IMR-90 (cell line): ENCODE data around the gene C10orf71. TPM values are rescaled to one million over a fixed set of nuclear protein-coding genes. Genes with fewer than 3 reads are reported as not detected.

Source experiments
- ATAC-seq: fragments of 200-7000 bp; cut with Tn5 transposase; 2 replicates; pipeline ENCODE4 v1.9.1; 2020; ENCODE audit warnings: low read depth, mild to moderate bottlenecking, moderate library complexity
- BruUV-seq: library from RNA; stranded (reverse); fragments of 400-500 nt; replicated peaks from 2 replicates; lab custom pipeline; 2021; lab: Mats Ljungman, UMichigan
- CTCF ChIA-PET: fragments of 300-600 bp; formaldehyde crosslinking; extraction: SDS; loops from one replicate; lab custom pipeline; 2021; ENCODE audit warnings: antibody characterized with exemption; lab: Yijun Ruan, JAX
- POLR2A ChIA-PET: fragments of 300-600 bp; sonication (Branson Sonifier 250); formaldehyde crosslinking; loops from one replicate; lab custom pipeline; 2022; ENCODE audit warnings: antibody characterized with exemption; ENCODE audit not compliant: unreplicated experiment; lab: Charles Lee
- DNase-seq: peaks from one replicate; pipeline ENCODE4 v3.0.0; 2013
- H2AFZ ChIP-seq: replicated peaks from 2 replicates; pipeline ENCODE3; 2013; ENCODE audit warnings: low read length, mild to moderate bottlenecking; ENCODE audit not compliant: poor library complexity
- H2AK5ac ChIP-seq: 2 replicates; pipeline ENCODE4 v1.6.1; 2013; ENCODE audit warnings: low read depth, low read length, inconsistent platforms
- H2AK9ac ChIP-seq: replicated peaks from 2 replicates; pipeline ENCODE3; 2013; ENCODE audit warnings: mild to moderate bottlenecking, low read depth, low read length, moderate library complexity; ENCODE audit not compliant: poor library complexity
- H2BK120ac ChIP-seq: 2 replicates; pipeline ENCODE4 v1.6.1; 2013; ENCODE audit warnings: low read depth, low read length, inconsistent platforms
- H2BK15ac ChIP-seq: 3 replicates; pipeline ENCODE4 v1.6.1; 2013; ENCODE audit warnings: low read depth, low read length, inconsistent platforms
- H2BK20ac ChIP-seq: 2 replicates; pipeline ENCODE4 v1.6.1; 2013; ENCODE audit warnings: low read depth, mild to moderate bottlenecking, inconsistent platforms, low read length, moderate library complexity
- H2BK5ac ChIP-seq: 2 replicates; pipeline ENCODE4 v1.6.1; 2013; ENCODE audit warnings: mild to moderate bottlenecking, low read depth, low read length, inconsistent platforms; ENCODE audit not compliant: poor library complexity, severe bottlenecking
- H3K14ac ChIP-seq: replicated peaks from 2 replicates; pipeline ENCODE4 v1.6.1; 2013; ENCODE audit warnings: low read depth, low read length, inconsistent platforms
- H3K18ac ChIP-seq: 2 replicates; pipeline ENCODE4 v1.6.1; 2013; ENCODE audit warnings: low read depth, low read length, control low read depth
- H3K23ac ChIP-seq: 2 replicates; pipeline ENCODE4 v1.6.1; 2013; ENCODE audit warnings: low read depth, low read length, inconsistent platforms
- H3K27ac ChIP-seq: 2 replicates; pipeline ENCODE4 v1.5.1; 2013; ENCODE audit warnings: mild to moderate bottlenecking, control low read depth, low read length; ENCODE audit not compliant: insufficient read depth
- H3K27me3 ChIP-seq: 2 replicates; pipeline ENCODE4 v1.6.1; 2013; ENCODE audit warnings: low read length; ENCODE audit not compliant: control insufficient read depth, insufficient read depth
- H3K36me3 ChIP-seq: 2 replicates; pipeline ENCODE4 v1.6.1; 2013; ENCODE audit warnings: low read length, mixed read lengths; ENCODE audit not compliant: control insufficient read depth, insufficient read depth
- H3K4ac ChIP-seq: 2 replicates; pipeline ENCODE4 v1.6.1; 2013; ENCODE audit warnings: low read depth, low read length, inconsistent platforms
- H3K4me1 ChIP-seq: 2 replicates; pipeline ENCODE4 v1.6.1; 2013; ENCODE audit warnings: low read length, mixed read lengths; ENCODE audit not compliant: control insufficient read depth, insufficient read depth
- H3K4me2 ChIP-seq: 2 replicates; pipeline ENCODE4 v1.6.1; 2013; ENCODE audit warnings: low read depth, mild to moderate bottlenecking, control low read depth, low read length, moderate library complexity
- H3K4me3 ChIP-seq: 2 replicates; pipeline ENCODE4 v1.5.1; 2013; ENCODE audit warnings: low read depth, mild to moderate bottlenecking, control low read depth, low read length, moderate library complexity; ENCODE audit not compliant: insufficient read depth
- H3K56ac ChIP-seq: 2 replicates; pipeline ENCODE4 v1.6.1; 2013; ENCODE audit warnings: low read length, inconsistent platforms; ENCODE audit not compliant: insufficient read depth; ENCODE audit errors: extremely low read depth
- H3K79me1 ChIP-seq, 2 experiments: 2 replicates each; pipeline ENCODE4 v1.6.1; 2013; ENCODE audit warnings: low read length in 2 of 2, inconsistent platforms in 1 of 2, low read depth in 1 of 2
- H3K9ac ChIP-seq: 2 replicates; pipeline ENCODE4 v1.6.1; 2013; ENCODE audit warnings: low read depth, low read length, control low read depth
- H3K9me1 ChIP-seq: 2 replicates; pipeline ENCODE4 v1.6.1; 2013; ENCODE audit warnings: low read length, inconsistent platforms; ENCODE audit not compliant: insufficient read depth
- H3K9me3 ChIP-seq: 2 replicates; pipeline ENCODE4 v1.6.1; 2013; ENCODE audit warnings: low read length; ENCODE audit not compliant: control insufficient read depth, insufficient read depth
- H4K20me1 ChIP-seq: 2 replicates; pipeline ENCODE4 v1.6.1; 2013; ENCODE audit warnings: low read length, inconsistent platforms; ENCODE audit not compliant: insufficient read depth
- H4K5ac ChIP-seq: 2 replicates; pipeline ENCODE4 v1.6.1; 2013; ENCODE audit warnings: mild to moderate bottlenecking, low read depth, low read length, control low read depth
- H4K8ac ChIP-seq, 2 experiments: 2 replicates each; pipeline ENCODE4 v1.6.1; 2013; ENCODE audit warnings: low read depth in 2 of 2, low read length in 2 of 2, control low read depth in 1 of 2, inconsistent platforms in 1 of 2
- H4K91ac ChIP-seq: 2 replicates; pipeline ENCODE4 v1.6.1; 2013; ENCODE audit warnings: low read depth, low read length, inconsistent platforms; ENCODE audit not compliant: insufficient read depth
- CHD1 ChIP-seq: IDR thresholded peaks from 2 replicates; pipeline ENCODE4 v1.6.1; 2012; ENCODE audit warnings: low read depth, low read length, improper control_type of control experiment
- MAFK ChIP-seq: IDR thresholded peaks from 2 replicates; pipeline ENCODE4 v1.6.1; 2012; ENCODE audit warnings: low read depth, low read length, improper control_type of control experiment
- MAZ ChIP-seq: IDR thresholded peaks from 2 replicates; pipeline ENCODE4 v1.6.1; 2012; ENCODE audit warnings: low read depth, mild to moderate bottlenecking, low read length, improper control_type of control experiment, moderate library complexity, borderline replicate concordance
- NFE2L2 ChIP-seq: fragments of 150-350 bp; IDR thresholded peaks from 2 replicates; pipeline ENCODE4 v1.6.1; 2016; ENCODE audit warnings: low read depth, mild to moderate bottlenecking, low read length
- SMC3 ChIP-seq: fragments of 150-350 bp; IDR thresholded peaks from 2 replicates; pipeline ENCODE4 v1.6.1; 2016; ENCODE audit warnings: low read depth, mild to moderate bottlenecking, antibody characterized with exemption, low read length, moderate library complexity
- WGBS, 2 experiments: methylation state at CpG; one replicate each; pipeline versions ENCODE4 v1.1.5 to v1.1.7; 2013; ENCODE audit warnings: missing lambda C conversion rate in 2 of 2; ENCODE audit not compliant: insufficient read length in 1 of 2; ENCODE audit errors: extremely low coverage in 2 of 2; 5-methylcytosine and 5-hydroxymethylcytosine counted together
- dilution Hi-C: fragments of 300-500 bp; cut with HindIII; formaldehyde crosslinking; loops from one replicate; pipeline ENCODE4 v1.14.3; 2018; ENCODE audit warnings: low sequenced_read_pairs; ENCODE audit not compliant: unreplicated experiment
- in situ Hi-C: fragments of 300-500 bp; cut with MboI; formaldehyde crosslinking; loops from 3 replicates; pipeline ENCODE4 v1.14.3; 2019; ENCODE audit warnings: low sequenced_read_pairs, inconsistent platforms, mixed read lengths
- intact Hi-C: fragments of 100-400 bp; cut with micrococcal nuclease; formaldehyde crosslinking; loops from 2 replicates; pipeline ENCODE4 v1.10.0; 2022
- polyA plus RNA-seq, 3 experiments: library from polyadenylated mRNA; depleted of rRNA; stranded (reverse); fragments of >200 nt; gene quantifications; 2 replicates each; pipeline ENCODE4 v1.2.3, GENCODE V29; 2012; ENCODE audit warnings: low replicate concordance in 1 of 3
- total RNA-seq: library from RNA; depleted of rRNA; stranded (reverse); fragments of >200 nt; gene quantifications from 2 replicates; pipeline ENCODE4 v1.2.3, GENCODE V29; 2012
- TF ChIP-seq, protein P1 (sequence below): fragments of 150-350 bp; IDR thresholded peaks from 2 replicates; pipeline ENCODE4 v1.6.1; 2017; ENCODE audit warnings: mild to moderate bottlenecking, antibody characterized with exemption, low read length, low read depth
- TF ChIP-seq, protein P2 (sequence below): fragments of 150-350 bp; IDR thresholded peaks from 2 replicates; pipeline ENCODE4 v1.6.1; 2016; ENCODE audit warnings: low read depth, mild to moderate bottlenecking, low read length, moderate library complexity, borderline replicate concordance

Gene C10orf71
- total and polyA plus RNA-seq, 2 of the 4 experiments (the other 2 are of a cell fraction): not detected

DNA sequence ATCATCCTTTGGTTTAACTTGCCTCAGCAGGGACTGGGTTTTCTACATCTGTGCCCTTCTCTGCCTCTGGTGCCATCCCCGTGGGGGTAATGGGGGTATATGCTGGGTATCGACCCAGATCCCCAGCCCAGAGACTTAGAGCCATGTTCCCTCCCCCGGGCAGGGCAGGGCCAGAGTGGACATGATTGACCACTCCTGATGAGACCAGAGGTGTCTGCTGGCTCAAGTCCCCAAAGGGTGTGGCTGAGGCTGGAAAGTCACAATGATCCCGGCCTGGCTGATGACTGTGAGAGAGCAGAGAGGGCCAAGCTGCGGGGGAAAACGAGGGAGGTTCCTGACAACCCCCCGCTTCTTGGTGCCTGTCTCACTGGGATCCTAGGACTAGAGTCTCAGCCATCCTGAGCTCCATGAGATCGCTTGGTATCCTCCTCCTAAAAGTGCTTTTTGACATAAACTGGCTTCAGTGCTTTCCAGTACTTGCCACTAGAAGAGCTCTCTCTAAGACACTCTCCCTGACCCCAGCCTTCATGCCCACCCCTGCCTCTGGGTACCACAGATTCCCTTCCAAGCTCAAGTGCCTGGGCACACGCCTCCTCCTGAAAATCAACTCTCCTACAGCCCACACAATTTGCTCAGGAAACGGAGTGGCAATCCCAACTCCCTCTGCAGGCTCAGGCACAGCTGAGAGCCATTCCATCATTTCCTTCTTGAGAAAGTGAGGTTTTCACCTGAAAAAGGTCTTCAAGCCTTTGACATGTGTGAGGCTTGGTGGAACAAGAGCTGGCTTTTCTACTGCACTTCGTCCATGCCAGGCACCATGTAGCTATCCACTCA, 63.0 kb downstream of the C10orf71 start (continued):
- TF ChIP-seq, protein P1, sequence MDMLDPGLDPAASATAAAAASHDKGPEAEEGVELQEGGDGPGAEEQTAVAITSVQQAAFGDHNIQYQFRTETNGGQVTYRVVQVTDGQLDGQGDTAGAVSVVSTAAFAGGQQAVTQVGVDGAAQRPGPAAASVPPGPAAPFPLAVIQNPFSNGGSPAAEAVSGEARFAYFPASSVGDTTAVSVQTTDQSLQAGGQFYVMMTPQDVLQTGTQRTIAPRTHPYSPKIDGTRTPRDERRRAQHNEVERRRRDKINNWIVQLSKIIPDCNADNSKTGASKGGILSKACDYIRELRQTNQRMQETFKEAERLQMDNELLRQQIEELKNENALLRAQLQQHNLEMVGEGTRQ: no peak

DNA sequence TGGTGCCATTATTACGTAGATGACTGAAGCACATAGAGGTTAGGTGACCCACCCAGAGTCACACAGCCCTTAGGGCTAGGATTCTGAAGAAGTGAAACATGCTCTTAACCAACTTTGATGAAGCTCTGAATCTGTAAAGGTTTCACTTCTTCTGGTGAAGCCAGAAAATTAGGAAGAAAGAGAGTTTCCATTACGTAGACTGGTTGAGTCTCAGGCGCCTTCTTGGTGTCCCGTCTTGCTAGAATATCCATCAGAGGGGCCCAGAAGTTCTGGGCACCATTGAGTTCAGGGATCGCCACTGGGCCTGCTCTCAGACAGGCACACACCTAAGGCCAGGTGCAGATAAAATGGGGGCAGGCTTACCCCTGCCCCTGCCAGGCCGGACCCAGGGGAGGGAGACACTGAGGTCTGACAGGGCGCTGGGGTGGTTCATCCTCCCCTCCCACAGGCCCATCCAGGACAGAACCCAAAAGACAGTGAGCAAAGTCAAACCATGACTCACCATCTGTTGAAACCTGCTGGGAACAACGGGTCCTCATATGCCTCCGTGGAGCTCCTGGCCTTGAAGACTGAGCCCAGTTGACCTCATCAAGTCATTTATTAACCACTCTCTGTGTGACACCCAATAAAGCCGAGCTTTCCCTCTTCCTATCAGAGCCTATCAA, 63.8 kb downstream of the C10orf71 start:
- no peak for ATAC-seq
- H3K9me3 ChIP-seq: no peaks in the 10 kb centered on the region
- H3K4me3 ChIP-seq: no peak overlapping the region
- no peak overlapping the region for H2AFZ ChIP-seq
- TF ChIP-seq NFE2L2: no peak
- no peak for TF ChIP-seq MAZ
- no peak for TF ChIP-seq SMC3
- no peak for TF ChIP-seq CHD1
- TF ChIP-seq, protein P2, sequence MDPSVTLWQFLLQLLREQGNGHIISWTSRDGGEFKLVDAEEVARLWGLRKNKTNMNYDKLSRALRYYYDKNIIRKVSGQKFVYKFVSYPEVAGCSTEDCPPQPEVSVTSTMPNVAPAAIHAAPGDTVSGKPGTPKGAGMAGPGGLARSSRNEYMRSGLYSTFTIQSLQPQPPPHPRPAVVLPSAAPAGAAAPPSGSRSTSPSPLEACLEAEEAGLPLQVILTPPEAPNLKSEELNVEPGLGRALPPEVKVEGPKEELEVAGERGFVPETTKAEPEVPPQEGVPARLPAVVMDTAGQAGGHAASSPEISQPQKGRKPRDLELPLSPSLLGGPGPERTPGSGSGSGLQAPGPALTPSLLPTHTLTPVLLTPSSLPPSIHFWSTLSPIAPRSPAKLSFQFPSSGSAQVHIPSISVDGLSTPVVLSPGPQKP: no peak
- no peak for TF ChIP-seq MAFK
- no peak overlapping the region for H4K5ac ChIP-seq
- H3K4me1 ChIP-seq: no peaks in the 10 kb centered on the region
- H3K4ac ChIP-seq: no peak overlapping the region
- H2BK5ac ChIP-seq: no peak overlapping the region
- H4K91ac ChIP-seq: no peak overlapping the region
- no TSS peak for BruUV-seq
- no peaks in the 10 kb centered on the region for H3K79me1 ChIP-seq
- intact Hi-C loops: no loop called here
- no peak overlapping the region for H4K8ac ChIP-seq
- no peak overlapping the region for H2BK15ac ChIP-seq
- POLR2A ChIA-PET: no interaction called here
- peaks cover 7% of the 10 kb centered on the region for H3K27me3 ChIP-seq
- H3K27ac ChIP-seq: no peak overlapping the region
- H2AK5ac ChIP-seq: no peak overlapping the region
- H3K14ac ChIP-seq: no peak overlapping the region
- DNase-seq: no peak
- no peak overlapping the region for H3K56ac ChIP-seq
- H3K23ac ChIP-seq: no peak overlapping the region
- H2AK9ac ChIP-seq: no peak overlapping the region
- no peaks in the 10 kb centered on the region for H3K9me1 ChIP-seq
- no peak overlapping the region for H3K4me2 ChIP-seq
- no peak overlapping the region for H3K18ac ChIP-seq
- CTCF ChIA-PET: no interaction called here
- 87% methylated on average over 3 of the region's 10 CpGs; no CpG with 5 or more reads in 1 of the 2 experiments for WGBS, 2 experiments
- no peaks in the 10 kb centered on the region for H4K20me1 ChIP-seq
- no peak overlapping the region for H2BK20ac ChIP-seq
- dilution Hi-C loops: no loop called here
- in situ Hi-C loops: no loop called here
- no peak overlapping the region for H2BK120ac ChIP-seq
- H3K36me3 ChIP-seq: no peaks in the 10 kb centered on the region
- no peak overlapping the region for H3K9ac ChIP-seq
